HFF-Myc (cell line): Measurements from ENCODE around the gene GAGE2A.

Experiments used
- DNase-seq: peaks from one replicate; pipeline ENCODE4 v3.0.0-alpha.2; 2011; ENCODE audit warnings: low read depth; ENCODE audit errors: extremely low read depth
- H3K4me3 ChIP-seq: replicated peaks from 2 replicates; pipeline ENCODE4 v1.5.1; 2011; ENCODE audit warnings: low read depth, mild to moderate bottlenecking, control low read depth, low read length
- CTCF ChIP-seq: IDR thresholded peaks from 2 replicates; pipeline ENCODE4 v1.5.1; 2012; ENCODE audit warnings: mild to moderate bottlenecking, low read depth, low read length, control low read depth; ENCODE audit errors: missing control alignments

Gene GAGE2A

GRCh38 chrX:49627086-49627777 lies 37.9 kb downstream of the GAGE2A start:
- TF ChIP-seq CTCF = peak; percentile 32

GRCh38 chrX:49644991-49645637 lies 55.8 kb downstream of the GAGE2A start:
- TF ChIP-seq CTCF = no peak
- H3K4me3 ChIP-seq = no peak overlapping the region
- DNase-seq = no peak

More at GRCh38 chrX:49627086-49627777, 37.9 kb downstream of the GAGE2A start:
- no peak overlapping the region for H3K4me3 ChIP-seq
- no peak for DNase-seq
